OCI-LY7 (cell line): ENCODE measurements around the gene IPO8. TPM values are rescaled to one million over a fixed set of nuclear protein-coding genes. Genes with fewer than 3 reads are reported as not detected.
"Not testable (repeated sequence)": the region's sequence is repeated elsewhere in the genome, so short reads cannot be mapped to it uniquely, and the experiment has no call there.

Source experiments
- BruUV-seq: library from RNA; stranded (reverse); fragments of 400-500 nt; replicated peaks from 2 replicates; lab custom pipeline; 2021; lab: Mats Ljungman, UMichigan
- CTCF ChIA-PET: fragments of 300-600 bp; sonication (Branson Sonifier 250); formaldehyde crosslinking; loops from one replicate; lab custom pipeline; 2022; ENCODE audit warnings: antibody characterized with exemption; ENCODE audit not compliant: unreplicated experiment; lab: Charles Lee
- POLR2A ChIA-PET: fragments of 300-600 bp; sonication (Branson Sonifier 250); formaldehyde crosslinking; loops from one replicate; lab custom pipeline; 2022; ENCODE audit warnings: antibody characterized with exemption; lab: Charles Lee
- DNase-seq: peaks from one replicate; pipeline ENCODE4 v3.0.0-alpha.2; 2015; ENCODE audit warnings: low spot score
- H2AFZ ChIP-seq: fragments of 200-600 bp; sonication (generic), shearing (Covaris generic); 2 replicates; pipeline ENCODE4 v1.6.1; 2014; ENCODE audit warnings: mild to moderate bottlenecking, antibody characterized with exemption, low read length, moderate library complexity
- H3K27ac ChIP-seq: fragments of 200-600 bp; sonication (generic); 2 replicates; pipeline ENCODE4 v1.5.1; 2014; ENCODE audit warnings: mixed run types, low read depth, mild to moderate bottlenecking, moderate library complexity, low read length, inconsistent platforms; ENCODE audit not compliant: poor library complexity, severe bottlenecking
- H3K36me3 ChIP-seq: fragments of 200-600 bp; sonication (generic); 2 replicates; pipeline ENCODE4 v1.6.1; 2014; ENCODE audit warnings: mild to moderate bottlenecking, antibody characterized with exemption, low read length, moderate library complexity, mixed read lengths; ENCODE audit not compliant: insufficient read depth
- H3K4me1 ChIP-seq: fragments of 200-600 bp; sonication (generic); 2 replicates; pipeline ENCODE4 v1.5.1; 2014; ENCODE audit warnings: mild to moderate bottlenecking, low read length; ENCODE audit not compliant: insufficient read depth, poor library complexity, severe bottlenecking
- H3K4me2 ChIP-seq: fragments of 200-600 bp; sonication (generic); 2 replicates; pipeline ENCODE4 v1.6.1; 2014; ENCODE audit warnings: mild to moderate bottlenecking, low read length
- H3K4me3 ChIP-seq: fragments of 200-600 bp; sonication (generic); 2 replicates; pipeline ENCODE4 v1.5.1; 2014; ENCODE audit warnings: mild to moderate bottlenecking, low read depth, low read length; ENCODE audit not compliant: poor library complexity, severe bottlenecking
- H3K79me2 ChIP-seq: fragments of 200-600 bp; sonication (generic); 2 replicates; pipeline ENCODE4 v1.6.1; 2016; ENCODE audit warnings: low read depth, mild to moderate bottlenecking, low read length, moderate library complexity, mixed read lengths; ENCODE audit not compliant: insufficient read depth
- H3K9me2 ChIP-seq: fragments of 200-600 bp; sonication (generic); 2 replicates; pipeline ENCODE4 v1.6.1; 2016; ENCODE audit warnings: mild to moderate bottlenecking, low read length, mixed read lengths; ENCODE audit not compliant: insufficient read depth
- H3K9me3 ChIP-seq: fragments of 200-600 bp; sonication (generic); 2 replicates; pipeline ENCODE4 v1.6.1; 2014; ENCODE audit warnings: mild to moderate bottlenecking, mixed run types, low read length, mixed read lengths
- H4K20me1 ChIP-seq: fragments of 200-600 bp; sonication (generic); 2 replicates; pipeline ENCODE4 v1.6.1; 2014; ENCODE audit warnings: mild to moderate bottlenecking, antibody characterized with exemption, low read length, moderate library complexity, mixed read lengths; ENCODE audit not compliant: insufficient read depth
- CTCF ChIP-seq: fragments of 200-600 bp; sonication (generic); conservative IDR thresholded peaks from 2 replicates; pipeline ENCODE4 v1.5.1; 2014; ENCODE audit warnings: mild to moderate bottlenecking, antibody characterized with exemption, low read length, moderate library complexity, mixed read lengths
- EZH2phosphoT487 ChIP-seq: fragments of 200-600 bp; sonication (generic); IDR thresholded peaks from 2 replicates; pipeline ENCODE4 v1.6.1; 2018; ENCODE audit warnings: low read depth, borderline replicate concordance, mild to moderate bottlenecking, mixed run types, antibody characterized with exemption, low read length, moderate library complexity, mixed read lengths
- intact Hi-C: fragments of 100-400 bp; cut with micrococcal nuclease; formaldehyde crosslinking; loops from one replicate; pipeline ENCODE4 v1.10.0; 2022; ENCODE audit not compliant: unreplicated experiment
- total RNA-seq, 2 experiments: library from RNA; depleted of rRNA in 1 of 2; stranded (reverse); fragments of >200 nt in 1 of 2; shearing (Covaris generic) in 1 of 2; gene quantifications; 2 replicates each; pipeline ENCODE4 v1.2.3, GENCODE V29; 2014 to 2022

Gene IPO8
- total RNA-seq, 2 experiments from 2014 or later: 14.7 to 41.6 TPM

- BruUV-seq: no TSS peak
- CTCF ChIA-PET: no interaction called here
- TF ChIP-seq CTCF (no peak), EZH2phosphoT487 (no peak)
- intact Hi-C loops: no loop called here
- no peaks in the 10 kb centered on the region for H3K9me2 ChIP-seq
- H4K20me1 ChIP-seq: no peaks in the 10 kb centered on the region
- no peak overlapping the region for H3K4me3 ChIP-seq
- H3K79me2 ChIP-seq: no peaks in the 10 kb centered on the region
- POLR2A ChIA-PET: no interaction called here
- no peak overlapping the region for H3K27ac ChIP-seq
- no peaks in the 10 kb centered on the region for H3K4me1 ChIP-seq
- no peak for DNase-seq
- H3K36me3 ChIP-seq: no peaks in the 10 kb centered on the region
- H2AFZ ChIP-seq: no peak overlapping the region
- H3K4me2 ChIP-seq: no peak overlapping the region
- H3K9me3 ChIP-seq: no peaks in the 10 kb centered on the region
Measured at GRCh38 chr12:30610718-30611117, 85.0 kb downstream of the IPO8 start.

GRCh38 chr12:30609819-30610218 lies 85.8 kb downstream of the IPO8 start:
- not testable (repeated sequence) for H3K9me2 ChIP-seq

DNA sequence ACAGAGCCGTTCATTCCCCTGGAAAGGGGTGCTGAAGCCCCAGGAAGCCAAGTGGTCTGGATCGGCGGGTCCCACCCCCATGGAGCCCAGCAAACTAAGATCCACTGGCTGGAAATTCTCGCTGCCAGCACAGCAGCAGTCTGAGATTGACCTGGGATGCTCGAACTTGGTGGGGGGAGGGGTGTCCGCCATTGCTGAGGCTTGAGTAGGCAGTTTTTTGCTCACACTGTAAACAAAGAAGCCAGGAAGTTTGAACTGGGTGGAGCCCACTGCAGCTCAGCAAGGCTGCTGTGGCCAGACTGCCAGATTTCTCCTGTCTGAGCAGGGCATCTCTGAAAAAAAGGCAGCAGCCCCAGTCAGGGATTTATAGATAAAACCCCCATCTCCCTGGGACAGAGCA lies 91.4 kb downstream of the IPO8 start:
- POLR2A ChIA-PET, H3K4me1 ChIP-seq, H3K9me2 ChIP-seq, CTCF ChIA-PET, H3K9me3 ChIP-seq, BruUV-seq, H3K36me3 ChIP-seq, H2AFZ ChIP-seq, H3K4me2 ChIP-seq, DNase-seq, H4K20me1 ChIP-seq, H3K4me3 ChIP-seq, intact Hi-C loops, H3K27ac ChIP-seq, H3K79me2 ChIP-seq: not testable (repeated sequence)

More at GRCh38 chr12:30609819-30610218, 85.8 kb downstream of the IPO8 start:
- H3K4me1 ChIP-seq, H3K79me2 ChIP-seq, intact Hi-C loops, H3K36me3 ChIP-seq, H4K20me1 ChIP-seq, CTCF ChIA-PET, DNase-seq, H3K9me3 ChIP-seq, BruUV-seq, H3K4me3 ChIP-seq, H3K27ac ChIP-seq, H3K4me2 ChIP-seq, H2AFZ ChIP-seq: not testable (repeated sequence)
- POLR2A ChIA-PET: interaction anchor here (1.2 kb wide), 1 partner anchor 8 kb away, joined by 5 read pairs; no protein-coding TSS in a partner anchor

DNA sequence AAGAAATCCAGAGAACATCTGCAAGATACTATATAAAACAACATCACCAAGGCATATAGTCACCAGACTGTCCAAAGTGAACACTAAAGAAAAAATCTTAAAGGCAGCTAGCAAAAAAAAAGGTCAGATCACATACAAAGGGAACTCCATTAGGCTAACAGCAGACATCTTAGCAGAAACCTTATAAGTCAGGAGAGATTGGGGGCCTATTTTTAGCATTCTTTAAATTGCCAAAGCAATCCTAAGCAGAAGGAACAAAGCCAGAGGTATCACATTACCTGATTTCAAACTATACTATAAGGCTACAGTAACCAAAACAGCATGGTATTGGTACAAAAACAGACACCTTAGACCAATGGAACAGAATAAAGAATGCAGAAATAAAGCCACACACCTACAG lies 92.5 kb downstream of the IPO8 start:
- Histone ChIP-seq H3K36me3 (no peaks in the 10 kb centered on the region), H3K9me3 (peaks cover 5% of the 10 kb centered on the region; the same call in 1 of the 2 replicates), H3K27ac (no peak overlapping the region), H3K9me2 (no peaks in the 10 kb centered on the region), H3K4me1 (no peaks in the 10 kb centered on the region), H3K79me2 (no peaks in the 10 kb centered on the region), H2AFZ (no peak overlapping the region), H4K20me1 (no peaks in the 10 kb centered on the region), H3K4me3 (no peak overlapping the region), H3K4me2 (no peak overlapping the region)
- ChIA-PET POLR2A (interaction anchor here (0.7 kb wide), 4 partner anchors 78 to 794 kb away, joined by 3 to 4 read pairs (median 4); no protein-coding TSS in a partner anchor), CTCF (no interaction called here)
- no TSS peak for BruUV-seq
- DNase-seq: no peak
- intact Hi-C loops: no loop called here
- TF ChIP-seq EZH2phosphoT487 (no peak), CTCF (no peak)
